HPDE6-E6E7 (cell line): ENCODE measurements around the gene IL22RA1.

Source experiments
- DNase-seq: peaks from one replicate; pipeline ENCODE4 v3.0.0; 2011; ENCODE audit warnings: missing footprints; ENCODE audit errors: extremely low spot score

The IL22RA1 gene

GRCh38 chr1:24142546-24143534, at the start of gene IL22RA1:
Gene IL22RA1 (minus strand): TSS chr1:24143140. CDS start chr1:24143082, 58 bp downstream.
- DNase-seq: peak; percentile 85

- peak; percentile 84 for DNase-seq
Measured at GRCh38 chr1:24191860-24192259, 48.9 kb upstream of the IL22RA1 start.

GRCh38 chr1:24190983-24191461, 48.1 kb upstream of the IL22RA1 start:
- DNase-seq: no peak

- no peak for DNase-seq
Measured at GRCh38 chr1:24189528-24189927, 46.6 kb upstream of the IL22RA1 start.

- DNase-seq: peak; percentile 49
Measured at GRCh38 chr1:24186993-24187790, 44.3 kb upstream of the IL22RA1 start, which contains the start of gene IFNLR1. Gene IFNLR1 (minus strand): TSS chr1:24187289. CDS start chr1:24187248, 41 bp downstream.

GRCh38 chr1:24186711-24186992, 43.7 kb upstream of the IL22RA1 start:
- DNase-seq: no peak

GRCh38 chr1:24186031-24186710, 43.2 kb upstream of the IL22RA1 start:
- no peak for DNase-seq

GRCh38 chr1:24185076-24185475, 42.1 kb upstream of the IL22RA1 start:
- DNase-seq: no peak

- DNase-seq: no peak
Measured at GRCh38 chr1:24182061-24182460, 39.1 kb upstream of the IL22RA1 start.

GRCh38 chr1:24181619-24182018, 38.7 kb upstream of the IL22RA1 start:
- DNase-seq: no peak

GRCh38 chr1:24180676-24181075, 37.7 kb upstream of the IL22RA1 start:
- no peak for DNase-seq

- no peak for DNase-seq
Measured at GRCh38 chr1:24179251-24179840, 36.4 kb upstream of the IL22RA1 start.

- DNase-seq: no peak
Measured at GRCh38 chr1:24178407-24178806, 35.5 kb upstream of the IL22RA1 start.

GRCh38 chr1:24177161-24177560, 34.2 kb upstream of the IL22RA1 start:
- DNase-seq: no peak

GRCh38 chr1:24175033-24175755, 32.3 kb upstream of the IL22RA1 start:
- DNase-seq: no peak

- no peak for DNase-seq
Measured at GRCh38 chr1:24173638-24174575, 31.0 kb upstream of the IL22RA1 start.

GRCh38 chr1:24172598-24172997, 29.7 kb upstream of the IL22RA1 start:
- no peak for DNase-seq

GRCh38 chr1:24169286-24169685, 26.3 kb upstream of the IL22RA1 start:
- no peak for DNase-seq

GRCh38 chr1:24168245-24168644, 25.3 kb upstream of the IL22RA1 start:
- no peak for DNase-seq

- DNase-seq: no peak
Measured at GRCh38 chr1:24167008-24167407, 24.1 kb upstream of the IL22RA1 start.
